Trophoblast cell (in vitro differentiated cells and primary cell): ENCODE measurements around the gene CSNK2A1.
"Not testable (repeated sequence)": the region's sequence is repeated elsewhere in the genome, so short reads cannot be mapped to it uniquely, and the experiment has no call there.

Experiments
- DNase-seq, 2 donors: peaks; one replicate each; pipeline ENCODE4 v3.0.0-alpha.2; 2016
- H2AFZ ChIP-seq: 2 replicates; pipeline ENCODE4 v1.6.1; 2013; ENCODE audit warnings: low read length, moderate library complexity, mild to moderate bottlenecking; ENCODE audit not compliant: insufficient read depth, poor library complexity
- H2AK5ac ChIP-seq: 2 replicates; pipeline ENCODE4 v1.6.1; 2013; ENCODE audit warnings: mild to moderate bottlenecking, low read length
- H2BK120ac ChIP-seq: 2 replicates; pipeline ENCODE4 v1.6.1; 2013; ENCODE audit warnings: low read length, mild to moderate bottlenecking, moderate library complexity; ENCODE audit not compliant: insufficient read depth, poor library complexity
- H2BK12ac ChIP-seq: 2 replicates; pipeline ENCODE4 v1.6.1; 2013; ENCODE audit warnings: mild to moderate bottlenecking, low read length, moderate library complexity
- H2BK5ac ChIP-seq: 2 replicates; pipeline ENCODE4 v1.6.1; 2013; ENCODE audit warnings: low read length, low read depth, moderate library complexity, mild to moderate bottlenecking; ENCODE audit not compliant: poor library complexity
- H3K14ac ChIP-seq: 2 replicates; pipeline ENCODE4 v1.6.1; 2013; ENCODE audit warnings: mild to moderate bottlenecking, low read length
- H3K18ac ChIP-seq: 2 replicates; pipeline ENCODE4 v1.6.1; 2013; ENCODE audit warnings: mild to moderate bottlenecking, low read length
- H3K23ac ChIP-seq: 2 replicates; pipeline ENCODE4 v1.6.1; 2013; ENCODE audit warnings: low read length
- H3K27ac ChIP-seq: 2 replicates; pipeline ENCODE4 v1.5.1; 2013; ENCODE audit warnings: low read depth, mild to moderate bottlenecking, inconsistent platforms, low read length, moderate library complexity
- H3K27me3 ChIP-seq: 2 replicates; pipeline ENCODE4 v1.6.1; 2013; ENCODE audit warnings: inconsistent platforms, mild to moderate bottlenecking, low read length, moderate library complexity; ENCODE audit not compliant: insufficient read depth
- H3K36me3 ChIP-seq, 2 experiments: 1 replicate in 1 of 2; 2 replicates in 1 of 2; pipeline ENCODE4 v1.6.1; 2013; ENCODE audit warnings: low read length in 2 of 2, mild to moderate bottlenecking in 2 of 2, moderate library complexity in 1 of 2; ENCODE audit not compliant: insufficient read depth in 2 of 2, control insufficient read depth in 1 of 2
- H3K4ac ChIP-seq: 2 replicates; pipeline ENCODE4 v1.6.1; 2013; ENCODE audit warnings: low read depth, mild to moderate bottlenecking, low read length, moderate library complexity
- H3K4me1 ChIP-seq, 2 experiments: 1 replicate in 1 of 2; 2 replicates in 1 of 2; pipeline ENCODE4 v1.6.1; 2013; ENCODE audit warnings: low read length in 2 of 2, mild to moderate bottlenecking in 2 of 2, moderate library complexity in 1 of 2; ENCODE audit not compliant: insufficient read depth in 2 of 2, control insufficient read depth in 1 of 2
- H3K4me2 ChIP-seq: 2 replicates; pipeline ENCODE4 v1.6.1; 2013; ENCODE audit warnings: inconsistent platforms, mild to moderate bottlenecking, low read length, moderate library complexity
- H3K4me3 ChIP-seq: 2 replicates; pipeline ENCODE4 v1.5.1; 2013; ENCODE audit warnings: mild to moderate bottlenecking, low read depth, low read length, inconsistent platforms
- H3K79me1 ChIP-seq: one replicate; pipeline ENCODE4 v1.6.1; 2013; ENCODE audit warnings: low read length
- H3K79me2 ChIP-seq: 2 replicates; pipeline ENCODE4 v1.6.1; 2013; ENCODE audit warnings: low read length, mild to moderate bottlenecking; ENCODE audit not compliant: control insufficient read depth, insufficient read depth, poor library complexity
- H3K9ac ChIP-seq: 2 replicates; pipeline ENCODE4 v1.6.1; 2013; ENCODE audit warnings: mild to moderate bottlenecking, low read length
- H3K9me3 ChIP-seq: 2 replicates; pipeline ENCODE4 v1.6.1; 2013; ENCODE audit warnings: low read depth, mild to moderate bottlenecking, control low read depth, inconsistent platforms, low read length; ENCODE audit not compliant: insufficient read depth
- H4K12ac ChIP-seq: 2 replicates; pipeline ENCODE4 v1.6.1; 2013; ENCODE audit warnings: low read depth, mild to moderate bottlenecking, low read length, moderate library complexity
- H4K8ac ChIP-seq: 2 replicates; pipeline ENCODE4 v1.6.1; 2013; ENCODE audit warnings: low read depth, mild to moderate bottlenecking, low read length, moderate library complexity
- H4K91ac ChIP-seq: one replicate; pipeline ENCODE4 v1.6.1; 2013; ENCODE audit warnings: low read depth, mild to moderate bottlenecking, low read length, moderate library complexity
- WGBS: extraction: QIAGEN DNeasy Blood & Tissue Kit; methylation state at CpG from one replicate; pipeline ENCODE4 v1.1.7; 2013; ENCODE audit warnings: missing lambda C conversion rate; ENCODE audit not compliant: insufficient read length, insufficient coverage; ENCODE audit errors: extremely low coverage; 5-methylcytosine and 5-hydroxymethylcytosine counted together

Gene CSNK2A1

DNA sequence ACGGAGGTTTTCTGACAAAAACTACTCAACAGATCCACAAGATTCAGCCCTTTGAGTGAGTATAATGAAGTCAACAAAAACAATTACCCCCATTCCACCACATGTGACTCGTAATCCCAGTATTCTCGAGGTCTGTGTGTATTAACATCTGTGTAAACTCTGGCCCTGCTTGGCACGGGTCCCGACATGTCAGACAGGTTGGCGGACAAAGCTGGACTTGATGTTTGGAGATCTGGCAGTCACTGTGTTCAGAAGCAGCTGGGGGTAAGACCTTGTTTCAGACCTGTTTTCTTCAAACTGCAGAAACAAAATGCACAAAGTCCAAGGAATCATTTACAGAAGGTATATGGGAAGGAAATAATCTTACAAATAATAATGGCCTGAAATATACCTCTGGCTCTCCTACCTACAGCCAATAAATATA, 35.2 kb downstream of the CSNK2A1 start:
- H3K4me3 ChIP-seq, H3K23ac ChIP-seq, H3K9me3 ChIP-seq, H2BK12ac ChIP-seq, H3K9ac ChIP-seq, H3K14ac ChIP-seq, H3K27ac ChIP-seq, H2AK5ac ChIP-seq, H3K18ac ChIP-seq, H4K12ac ChIP-seq, H3K4me2 ChIP-seq, H3K4me1 ChIP-seq, H3K79me1 ChIP-seq, H3K79me2 ChIP-seq, DNase-seq, H2BK5ac ChIP-seq, H4K8ac ChIP-seq, H3K27me3 ChIP-seq, H4K91ac ChIP-seq, H2BK120ac ChIP-seq, H3K4ac ChIP-seq, H2AFZ ChIP-seq: not testable (repeated sequence)
- WGBS = no CpG with 5 or more reads among the region's 6 CpGs
- H3K36me3 ChIP-seq = peaks cover 17 to 19% of the 10 kb centered on the region in 2 experiments

DNA sequence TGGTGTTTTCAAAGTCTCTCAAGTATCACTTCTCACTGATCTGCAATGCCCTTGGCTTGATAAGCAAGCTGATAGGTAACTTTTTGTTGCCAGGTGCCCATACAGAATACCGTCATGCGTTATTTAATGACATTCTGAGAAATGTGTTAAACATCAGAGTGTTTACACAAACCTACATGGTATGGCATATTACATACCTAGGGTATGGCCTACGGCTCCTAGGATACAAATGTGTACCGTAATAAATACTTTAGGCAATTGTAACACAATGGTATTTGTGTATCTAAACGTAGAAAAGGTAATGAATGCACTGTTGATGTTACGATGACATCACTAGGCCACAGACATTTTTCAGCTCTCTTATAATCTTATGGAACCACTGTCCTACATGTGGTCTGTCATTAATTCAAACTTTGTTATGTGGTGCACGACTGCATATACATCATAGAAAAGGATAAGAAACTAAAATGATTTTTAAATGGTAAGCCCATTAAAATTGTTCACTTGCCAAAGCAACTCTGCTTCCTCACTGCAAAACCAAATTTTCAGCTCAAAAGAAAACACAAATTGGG, 35.7 kb downstream of the CSNK2A1 start:
- no peaks in the 10 kb centered on the region for H3K4me1 ChIP-seq
- H3K18ac ChIP-seq = no peak overlapping the region
- H2BK5ac ChIP-seq = no peak overlapping the region
- H2BK12ac ChIP-seq = no peak overlapping the region
- peak; percentile 13 to 68 for DNase-seq
- WGBS = no CpG with 5 or more reads among the region's 7 CpGs
- no peak overlapping the region for H2AFZ ChIP-seq
- no peak overlapping the region for H3K4ac ChIP-seq
- no peak overlapping the region for H3K4me3 ChIP-seq
- H2AK5ac ChIP-seq = no peak overlapping the region
- H3K14ac ChIP-seq = no peak overlapping the region
- H4K8ac ChIP-seq = no peak overlapping the region
- H3K27ac ChIP-seq = no peak overlapping the region
- H3K79me2 ChIP-seq = peaks cover 2% of the 10 kb centered on the region
- no peak overlapping the region for H2BK120ac ChIP-seq
- H3K23ac ChIP-seq = no peak overlapping the region
- no peak overlapping the region for H4K91ac ChIP-seq
- no peaks in the 10 kb centered on the region for H3K79me1 ChIP-seq
- H3K27me3 ChIP-seq = no peaks in the 10 kb centered on the region
- H3K4me2 ChIP-seq = no peak overlapping the region
- H4K12ac ChIP-seq = no peak overlapping the region
- H3K36me3 ChIP-seq = peaks cover 20 to 23% of the 10 kb centered on the region in 2 experiments
- H3K9ac ChIP-seq = no peak overlapping the region
- H3K9me3 ChIP-seq = no peaks in the 10 kb centered on the region

DNA sequence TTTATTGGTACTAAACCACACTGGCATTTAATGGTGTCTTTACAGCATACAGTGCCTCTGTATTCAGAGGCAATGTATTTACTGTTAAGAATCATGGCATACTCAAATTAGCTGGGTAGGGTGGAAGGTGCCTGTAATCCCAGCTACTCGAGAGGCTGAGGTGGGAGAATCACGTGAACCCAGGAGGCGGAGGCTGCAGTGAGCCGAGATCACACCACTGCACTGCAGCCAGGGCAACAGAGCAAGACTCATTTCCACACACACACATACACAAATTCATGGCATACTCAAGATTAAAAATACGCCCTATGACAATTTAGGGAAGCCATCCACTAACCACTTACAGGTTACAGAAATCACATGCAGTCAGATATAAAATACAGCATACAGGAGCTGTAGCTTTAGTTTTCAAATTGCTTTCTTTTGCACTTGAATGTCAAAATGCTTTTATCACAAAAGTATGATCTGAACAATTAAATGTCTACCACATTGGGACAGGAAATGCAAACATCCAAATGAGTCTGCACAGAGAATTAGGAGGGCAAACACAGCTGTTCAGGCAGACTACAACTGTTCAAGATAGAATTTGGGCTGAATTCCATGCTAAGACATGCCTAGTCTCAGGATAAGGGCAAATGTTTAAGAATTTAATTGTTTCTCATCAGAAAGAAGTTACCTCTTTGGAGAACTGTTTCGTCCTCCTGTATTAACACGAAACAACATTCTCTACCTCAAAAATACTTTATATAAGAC, 36.4 kb downstream of the CSNK2A1 start:
- no peak overlapping the region for H2BK120ac ChIP-seq
- no peak overlapping the region for H3K9ac ChIP-seq
- WGBS = no CpG with 5 or more reads among the region's 7 CpGs
- H3K14ac ChIP-seq = no peak overlapping the region
- no peak overlapping the region for H3K4me3 ChIP-seq
- peaks cover 20 to 25% of the 10 kb centered on the region in 2 experiments for H3K36me3 ChIP-seq
- H2AFZ ChIP-seq = no peak overlapping the region
- no peaks in the 10 kb centered on the region for H3K4me1 ChIP-seq
- no peak overlapping the region for H2BK5ac ChIP-seq
- H3K4me2 ChIP-seq = no peak overlapping the region
- no peak for DNase-seq
- H3K79me1 ChIP-seq = no peaks in the 10 kb centered on the region
- H2BK12ac ChIP-seq = no peak overlapping the region
- H3K4ac ChIP-seq = peak overlapping the region; percentile 30
- no peaks in the 10 kb centered on the region for H3K27me3 ChIP-seq
- no peak overlapping the region for H3K27ac ChIP-seq
- no peak overlapping the region for H2AK5ac ChIP-seq
- H3K23ac ChIP-seq = no peak overlapping the region
- peaks cover 2% of the 10 kb centered on the region for H3K79me2 ChIP-seq
- H4K91ac ChIP-seq = no peak overlapping the region
- H4K8ac ChIP-seq = no peak overlapping the region
- no peak overlapping the region for H4K12ac ChIP-seq
- no peak overlapping the region for H3K18ac ChIP-seq
- no peaks in the 10 kb centered on the region for H3K9me3 ChIP-seq

DNA sequence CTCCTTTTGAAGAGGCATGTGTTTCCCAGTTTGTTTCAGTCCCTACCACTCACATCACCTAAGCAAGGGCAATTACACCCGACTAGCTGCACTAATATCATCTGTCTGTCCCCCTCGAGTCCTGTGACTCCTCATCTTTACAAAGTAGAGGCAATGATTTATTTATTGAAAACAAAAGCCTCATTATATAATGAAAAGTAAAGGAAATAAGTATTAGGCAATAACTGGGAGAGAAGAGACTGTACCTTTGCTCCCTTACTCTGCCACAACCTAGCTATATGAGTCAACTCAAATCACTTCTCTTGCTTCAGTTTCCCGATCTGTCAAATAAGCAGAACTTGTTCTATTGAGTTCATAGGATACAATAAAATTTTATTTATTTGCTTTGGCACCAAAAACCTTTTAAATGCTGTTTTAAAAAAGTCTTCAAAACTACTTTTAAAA, 38.9 kb downstream of the CSNK2A1 start:
- Histone ChIP-seq H2BK120ac (no peak overlapping the region), H3K79me1 (no peaks in the 10 kb centered on the region)

More for the DNA sequence above, 38.9 kb downstream of the CSNK2A1 start:
- Histone ChIP-seq H2AFZ (no peak overlapping the region), H3K79me2 (no peaks in the 10 kb centered on the region), H3K4me2 (no peak overlapping the region), H3K4me1 (no peaks in the 10 kb centered on the region), H3K14ac (no peak overlapping the region), H3K36me3 (peaks cover 24 to 28% of the 10 kb centered on the region in 2 experiments), H3K27me3 (no peaks in the 10 kb centered on the region), H4K91ac (no peak overlapping the region), H3K4me3 (no peak overlapping the region), H2BK5ac (no peak overlapping the region), H3K18ac (no peak overlapping the region), H3K27ac (no peak overlapping the region), H3K23ac (no peak overlapping the region), H3K4ac (no peak overlapping the region), H4K8ac (no peak overlapping the region), H3K9me3 (no peaks in the 10 kb centered on the region), H3K9ac (no peak overlapping the region), H2AK5ac (no peak overlapping the region), H2BK12ac (no peak overlapping the region), H4K12ac (no peak overlapping the region)
- DNase-seq = no peak
- WGBS = no CpG with 5 or more reads among the region's 3 CpGs
